Esophagus squamous epithelium (tissue), 5 donors: ENCODE measurements around the gene KRT80. TPM values are rescaled to one million over a fixed set of nuclear protein-coding genes. Genes with fewer than 3 reads are reported as not detected.

ENCODE experiments used
- DNase-seq: peaks from one replicate; lab custom pipeline; 2025; lab: John Stamatoyannopoulos, UW
- H3K27ac ChIP-seq, 4 donors: fragments of 200-600 bp; sonication (generic); one replicate each; pipeline ENCODE4 v1.5.1; 2016 to 2019; ENCODE audit warnings: mild to moderate bottlenecking in 1 of 4
- H3K27me3 ChIP-seq, 4 donors: fragments of 200-600 bp; sonication (generic); 1 replicate in 3 of 4; 2 replicates in 1 of 4; pipeline versions ENCODE4 v1.5.1 to v1.6.0; 2017 to 2021; ENCODE audit warnings: antibody characterized with exemption in 1 of 4
- H3K36me3 ChIP-seq, 3 donors: fragments of 200-600 bp; sonication (generic); one replicate each; pipeline ENCODE4 v1.5.1; 2016 to 2019
- H3K4me1 ChIP-seq, 3 donors: fragments of 200-600 bp; sonication (generic); one replicate each; pipeline ENCODE4 v1.5.1; 2017 to 2019
- H3K4me3 ChIP-seq, 4 donors: fragments of 200-600 bp; sonication (generic); 1 replicate in 3 of 4; 2 replicates in 1 of 4; pipeline ENCODE4 v1.5.1; 2016 to 2019; ENCODE audit warnings: mild to moderate bottlenecking in 2 of 4, moderate library complexity in 1 of 4
- H3K9me3 ChIP-seq, 3 donors: fragments of 200-600 bp; sonication (generic); one replicate each; pipeline ENCODE4 v1.5.1; 2016 to 2019
- CTCF ChIP-seq, 6 experiments: fragments of 450-650 bp in 4 of 6; fragments of 200-600 bp in 2 of 6; sonication (generic) in 2 of 6; IDR thresholded peaks; one replicate each; pipeline ENCODE4 v1.5.1; 2016 to 2019; ENCODE audit warnings: antibody characterized with exemption in 6 of 6, mild to moderate bottlenecking in 4 of 6, moderate library complexity in 4 of 6
- POLR2A ChIP-seq, 4 donors: fragments of 450-650 bp; IDR thresholded peaks; one replicate each; pipeline ENCODE4 v1.6.1; 2017; ENCODE audit warnings: antibody characterized with exemption in 4 of 4, mild to moderate bottlenecking in 4 of 4, moderate library complexity in 3 of 4
- WGBS, 2 donors: methylation state at CpG; one replicate each; pipeline ENCODE4 v1.1.5; 2018; 5-methylcytosine and 5-hydroxymethylcytosine counted together
- intact Hi-C: fragments of 100-400 bp; cut with DNase I; formaldehyde crosslinking; loops from one replicate; pipeline ENCODE4 v1.15.0; 2022
- total RNA-seq, 4 donors: library from RNA; depleted of rRNA; stranded (reverse); fragments of >200 nt; gene quantifications; one replicate each; pipeline ENCODE4 v1.1.0, GENCODE V29; 2016
- donor health status: DM: yes; HTN: yes; CAD: no.

Gene KRT80
- total RNA-seq, 4 donors from 2014 or later, result 11.4 to 39.6 (median 16.5) TPM

GRCh38 chr12:52165096-52165855 lies 26.5 kb downstream of the KRT80 start:
- Histone ChIP-seq H3K9me3 (no peaks in the 10 kb centered on the region), H3K27me3 (no peaks in the 10 kb centered on the region), H3K27ac (no peak overlapping the region), H3K4me3 (no peak overlapping the region), H3K4me1 (peaks cover 9 to 40% (median 12%) of the 10 kb centered on the region in 3 donors), H3K36me3 (no peaks in the 10 kb centered on the region)
- no peak for DNase-seq
- WGBS, 2 donors, result 71 to 76% methylated on average over 10 to 11 of the region's 13 CpGs
- intact Hi-C loops, result loop anchor here (5.0 kb wide), 1 partner anchor 112 kb away; no protein-coding TSS in a partner anchor
- TF ChIP-seq POLR2A (IDR thresholded peaks at IDR 0.05) (no peak), CTCF (IDR thresholded peaks at IDR 0.05) (no peak)

GRCh38 chr12:52164624-52165023 lies 27.2 kb downstream of the KRT80 start:
- H3K9me3 ChIP-seq, result no peaks in the 10 kb centered on the region
- H3K4me1 ChIP-seq, result peaks cover 9 to 34% (median 12%) of the 10 kb centered on the region in 3 donors
- DNase-seq, result no peak
- intact Hi-C loops, result loop anchor here (5.0 kb wide), 1 partner anchor 113 kb away; no protein-coding TSS in a partner anchor
- TF ChIP-seq CTCF (IDR thresholded peaks at IDR 0.05) (no peak), POLR2A (IDR thresholded peaks at IDR 0.05) (no peak)
- WGBS, 2 donors, result 68 to 76% methylated on average over 12 to 13 of the region's 13 CpGs
- H3K27ac ChIP-seq, result no peak overlapping the region
- H3K36me3 ChIP-seq, result no peaks in the 10 kb centered on the region
- H3K4me3 ChIP-seq, result no peak overlapping the region
- H3K27me3 ChIP-seq, result no peaks in the 10 kb centered on the region

GRCh38 chr12:52162981-52163380 lies 28.8 kb downstream of the KRT80 start:
- intact Hi-C loops, result no loop called here
- Histone ChIP-seq H3K4me1 (peaks cover 9 to 22% (median 12%) of the 10 kb centered on the region in 3 donors), H3K9me3 (no peaks in the 10 kb centered on the region), H3K36me3 (no peaks in the 10 kb centered on the region), H3K4me3 (no peak overlapping the region), H3K27me3 (no peaks in the 10 kb centered on the region), H3K27ac (peak overlapping the region in 2 of 4 donors; percentile 3 to 44)
- TF ChIP-seq CTCF (IDR thresholded peaks at IDR 0.05), result no peak
- TF ChIP-seq POLR2A (IDR thresholded peaks at IDR 0.05), result no peak
- 59 to 89% methylated on average over 3 of the region's 3 CpGs for WGBS, 2 donors
- DNase-seq, result no peak

- Histone ChIP-seq H3K27ac (no peak overlapping the region), H3K4me1 (peaks cover 29 to 38% (median 37%) of the 10 kb centered on the region in 3 donors), H3K36me3 (no peaks in the 10 kb centered on the region), H3K9me3 (no peaks in the 10 kb centered on the region), H3K4me3 (no peak overlapping the region), H3K27me3 (no peaks in the 10 kb centered on the region)
- TF ChIP-seq CTCF (IDR thresholded peaks at IDR 0.05) (no peak), POLR2A (IDR thresholded peaks at IDR 0.05) (no peak)
- WGBS, 2 donors, result 74 to 87% methylated on average over 3 to 4 of the region's 4 CpGs
- intact Hi-C loops, result no loop called here
- DNase-seq, result no peak
These were observed 31.6 kb downstream of the KRT80 start for GRCh38 chr12:52160200-52160599.

- DNase-seq, result no peak
- Histone ChIP-seq H3K27ac (peak overlapping the region in 3 of 4 donors; percentile 79 to 100 (median 99)), H3K4me1 (peaks cover 29 to 48% (median 29%) of the 10 kb centered on the region in 3 donors), H3K27me3 (peaks cover 0 to 5% (median 0%) of the 10 kb centered on the region in 4 donors), H3K4me3 (no peak overlapping the region), H3K9me3 (no peaks in the 10 kb centered on the region), H3K36me3 (no peaks in the 10 kb centered on the region)
- TF ChIP-seq CTCF (IDR thresholded peaks at IDR 0.05), result no peak
- TF ChIP-seq POLR2A (IDR thresholded peaks at IDR 0.05), result no peak
- WGBS, 2 donors, result 74 to 81% methylated on average over 4 to 5 of the region's 5 CpGs
- intact Hi-C loops, result loop anchor here (5.0 to 10.0 kb wide), 3 partner anchors 170 to 817 kb away; no protein-coding TSS in a partner anchor
These were observed 34.2 kb downstream of the KRT80 start for GRCh38 chr12:52157566-52158150.
